Endothelial cell (in vitro differentiated cells): ENCODE data around the gene TMEM232. TPM values are rescaled to one million over a fixed set of nuclear protein-coding genes. Genes with fewer than 3 reads are reported as not detected.

ENCODE experiments used
- DNase-seq: peaks from one replicate; pipeline ENCODE4 v3.0.0; 2021; ENCODE audit warnings: low spot score
- H3K27ac Mint-ChIP-seq: one replicate; pipeline ENCODE4 v1.8.0; 2021; ENCODE audit warnings: mixed read lengths, inconsistent platforms; ENCODE audit not compliant: unreplicated experiment
- H3K27me3 Mint-ChIP-seq: one replicate; pipeline ENCODE4 v1.8.0; 2021; ENCODE audit warnings: mild to moderate bottlenecking, moderate library complexity, mixed read lengths, inconsistent platforms; ENCODE audit not compliant: unreplicated experiment
- H3K36me3 Mint-ChIP-seq: one replicate; pipeline ENCODE4 v1.8.0; 2021; ENCODE audit warnings: mild to moderate bottlenecking, low read depth, mixed read lengths, inconsistent platforms; ENCODE audit not compliant: unreplicated experiment
- H3K4me1 Mint-ChIP-seq: one replicate; pipeline ENCODE4 v1.8.0; 2021; ENCODE audit warnings: mild to moderate bottlenecking, mixed read lengths, inconsistent platforms; ENCODE audit not compliant: unreplicated experiment
- H3K4me3 Mint-ChIP-seq: one replicate; pipeline ENCODE4 v1.8.0; 2021; ENCODE audit warnings: mild to moderate bottlenecking, mixed read lengths, inconsistent platforms; ENCODE audit not compliant: unreplicated experiment
- H3K9me3 Mint-ChIP-seq: one replicate; pipeline ENCODE4 v1.8.0; 2021; ENCODE audit warnings: mixed read lengths, inconsistent platforms; ENCODE audit not compliant: unreplicated experiment
- total RNA-seq: library from RNA; stranded (reverse); fragmentation: NEBNext Ultra II Directional; extraction: Animal tissue kit (Norgen Biotek cat#: 25700); gene quantifications from one replicate; pipeline ENCODE4 v1.2.1, GENCODE V29; 2021; ENCODE audit not compliant: unreplicated experiment
- TF ChIP-seq, protein P1 (sequence below): fragments of 200-600 bp; sonication (generic); IDR thresholded peaks from one replicate; pipeline ENCODE4 v1.5.0; 2021; ENCODE audit warnings: antibody characterized with exemption; ENCODE audit not compliant: unreplicated experiment

The TMEM232 gene
- total RNA-seq, 1 donor from 2014 or later, result 3.1 TPM

- no peaks in the 10 kb centered on the region for H3K36me3 Mint-ChIP-seq
- TF ChIP-seq, protein P1, sequence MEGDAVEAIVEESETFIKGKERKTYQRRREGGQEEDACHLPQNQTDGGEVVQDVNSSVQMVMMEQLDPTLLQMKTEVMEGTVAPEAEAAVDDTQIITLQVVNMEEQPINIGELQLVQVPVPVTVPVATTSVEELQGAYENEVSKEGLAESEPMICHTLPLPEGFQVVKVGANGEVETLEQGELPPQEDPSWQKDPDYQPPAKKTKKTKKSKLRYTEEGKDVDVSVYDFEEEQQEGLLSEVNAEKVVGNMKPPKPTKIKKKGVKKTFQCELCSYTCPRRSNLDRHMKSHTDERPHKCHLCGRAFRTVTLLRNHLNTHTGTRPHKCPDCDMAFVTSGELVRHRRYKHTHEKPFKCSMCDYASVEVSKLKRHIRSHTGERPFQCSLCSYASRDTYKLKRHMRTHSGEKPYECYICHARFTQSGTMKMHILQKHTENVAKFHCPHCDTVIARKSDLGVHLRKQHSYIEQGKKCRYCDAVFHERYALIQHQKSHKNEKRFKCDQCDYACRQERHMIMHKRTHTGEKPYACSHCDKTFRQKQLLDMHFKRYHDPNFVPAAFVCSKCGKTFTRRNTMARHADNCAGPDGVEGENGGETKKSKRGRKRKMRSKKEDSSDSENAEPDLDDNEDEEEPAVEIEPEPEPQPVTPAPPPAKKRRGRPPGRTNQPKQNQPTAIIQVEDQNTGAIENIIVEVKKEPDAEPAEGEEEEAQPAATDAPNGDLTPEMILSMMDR, result no peak
- H3K4me3 Mint-ChIP-seq, result no peak overlapping the region
- H3K4me1 Mint-ChIP-seq, result peaks cover 4% of the 10 kb centered on the region
- peaks cover 4% of the 10 kb centered on the region for H3K27me3 Mint-ChIP-seq
- H3K9me3 Mint-ChIP-seq, result no peaks in the 10 kb centered on the region
- H3K27ac Mint-ChIP-seq, result no peak overlapping the region
- DNase-seq, result no peak
Measured at GRCh38 chr5:110386782-110387181, 339.7 kb downstream of the TMEM232 start.

- DNase-seq, result no peak
- peaks cover 4% of the 10 kb centered on the region for H3K27me3 Mint-ChIP-seq
- peaks cover 4% of the 10 kb centered on the region for H3K4me1 Mint-ChIP-seq
- no peaks in the 10 kb centered on the region for H3K36me3 Mint-ChIP-seq
- H3K9me3 Mint-ChIP-seq, result no peaks in the 10 kb centered on the region
- TF ChIP-seq, protein P1, result no peak
- no peak overlapping the region for H3K27ac Mint-ChIP-seq
- no peak overlapping the region for H3K4me3 Mint-ChIP-seq
Measured at GRCh38 chr5:110383231-110383630, 343.2 kb downstream of the TMEM232 start.

DNA sequence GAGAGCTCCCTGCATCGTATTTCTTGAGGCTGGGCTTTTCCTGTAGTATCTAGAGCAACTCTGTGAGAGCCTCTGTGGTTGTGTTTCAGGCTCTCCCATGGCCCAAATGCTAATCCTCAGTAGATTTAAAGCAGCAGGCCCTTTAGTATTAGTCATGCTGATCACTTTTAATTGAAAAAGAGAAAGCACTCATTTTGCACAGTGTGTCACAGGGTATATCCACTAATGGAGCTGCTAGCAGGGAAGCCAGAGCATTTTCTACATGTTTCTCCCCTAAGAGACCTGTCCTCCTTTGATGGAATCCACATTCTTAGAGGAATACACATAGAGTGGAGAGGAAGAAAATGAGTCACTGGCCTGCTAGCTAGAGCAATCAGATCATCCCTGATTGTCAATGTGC, 348.5 kb downstream of the TMEM232 start:
- TF ChIP-seq, protein P1, result no peak
- H3K4me3 Mint-ChIP-seq, result no peak overlapping the region
- no peaks in the 10 kb centered on the region for H3K9me3 Mint-ChIP-seq
- no peak overlapping the region for H3K27ac Mint-ChIP-seq
- H3K36me3 Mint-ChIP-seq, result no peaks in the 10 kb centered on the region
- no peaks in the 10 kb centered on the region for H3K4me1 Mint-ChIP-seq
- no peak for DNase-seq
- H3K27me3 Mint-ChIP-seq, result no peaks in the 10 kb centered on the region

- no peaks in the 10 kb centered on the region for H3K27me3 Mint-ChIP-seq
- H3K4me1 Mint-ChIP-seq, result no peaks in the 10 kb centered on the region
- TF ChIP-seq, protein P1, result no peak
- H3K27ac Mint-ChIP-seq, result no peak overlapping the region
- no peak for DNase-seq
- H3K36me3 Mint-ChIP-seq, result no peaks in the 10 kb centered on the region
- H3K9me3 Mint-ChIP-seq, result no peaks in the 10 kb centered on the region
- no peak overlapping the region for H3K4me3 Mint-ChIP-seq
Measured at GRCh38 chr5:110377361-110377760, 349.1 kb downstream of the TMEM232 start.

DNA sequence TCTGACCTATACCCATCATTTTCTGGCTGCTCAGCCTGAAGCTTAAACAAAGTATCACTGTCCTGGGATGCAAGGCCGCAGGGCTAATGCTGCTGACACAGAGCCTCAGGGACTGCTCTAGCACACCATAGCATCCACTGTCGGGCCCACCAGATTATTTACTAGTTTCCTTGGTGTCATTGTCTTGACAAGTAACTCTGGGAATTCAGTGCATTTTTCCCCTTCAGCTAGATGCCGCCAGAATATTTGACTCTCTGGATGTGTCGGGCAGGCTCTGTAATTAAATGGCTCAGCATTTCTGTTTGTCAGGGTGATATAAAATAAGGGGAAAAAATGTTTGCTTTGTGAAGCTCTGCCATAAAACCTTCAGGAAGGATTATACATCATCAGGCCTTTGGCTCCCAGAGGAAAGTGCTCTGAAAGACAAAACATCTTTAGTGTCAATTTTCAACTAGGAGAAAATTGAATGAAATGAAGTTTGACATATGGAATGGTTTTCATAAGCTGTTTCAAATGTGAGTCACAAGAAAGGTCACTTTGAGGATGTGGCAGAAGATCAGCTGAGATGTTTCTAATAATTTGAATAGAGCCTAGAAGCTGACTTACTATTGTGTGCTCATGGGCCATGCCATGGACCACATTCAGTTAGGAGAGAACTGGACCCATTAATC, 350.1 kb downstream of the TMEM232 start:
- H3K27ac Mint-ChIP-seq, result no peak overlapping the region
- DNase-seq, result no peak
- H3K27me3 Mint-ChIP-seq, result no peaks in the 10 kb centered on the region
- TF ChIP-seq, protein P1, result no peak
- no peaks in the 10 kb centered on the region for H3K4me1 Mint-ChIP-seq
- no peaks in the 10 kb centered on the region for H3K36me3 Mint-ChIP-seq
- no peak overlapping the region for H3K4me3 Mint-ChIP-seq
- H3K9me3 Mint-ChIP-seq, result no peaks in the 10 kb centered on the region
